Activated T-cell treated with anti-CD3 and anti-CD28 coated beads, Interleukin-2, amount 50 U/mL, for 72 hours (primary cell): Measurements from ENCODE around the gene ALG5. TPM values are rescaled to one million over a fixed set of nuclear protein-coding genes. Genes with fewer than 3 reads are reported as not detected.

ENCODE experiments used
- ATAC-seq, 2 donors: fragments of 150-1000 bp; cut with Tn5 transposase; replicated peaks in 1 of 2; 2 replicates each; pipeline ENCODE4 v1.10.0; 2021; ENCODE audit warnings: moderate library complexity in 2 of 2, mild to moderate bottlenecking in 1 of 2
- DNase-seq, 2 donors: peaks; one replicate each; pipeline ENCODE4 v3.0.0; 2021 to 2022; ENCODE audit warnings: mixed read lengths in 1 of 2
- H3K27ac Mint-ChIP-seq: one replicate; pipeline ENCODE4 v1.8.0; 2022; ENCODE audit warnings: mild to moderate bottlenecking, moderate library complexity, mixed read lengths
- H3K27me3 Mint-ChIP-seq: one replicate; pipeline ENCODE4 v1.8.0; 2022; ENCODE audit warnings: low read depth, mixed read lengths
- H3K36me3 Mint-ChIP-seq, 2 donors: one replicate each; pipeline ENCODE4 v1.8.0; 2022; ENCODE audit warnings: mixed read lengths in 2 of 2, mild to moderate bottlenecking in 1 of 2; ENCODE audit not compliant: insufficient read depth in 2 of 2
- H3K4me1 Mint-ChIP-seq: one replicate; pipeline ENCODE4 v1.8.0; 2022; ENCODE audit warnings: low read depth, mixed read lengths
- H3K4me3 Mint-ChIP-seq, 2 donors: one replicate each; pipeline ENCODE4 v1.8.0; 2022; ENCODE audit warnings: mild to moderate bottlenecking in 2 of 2, mixed read lengths in 2 of 2, moderate library complexity in 2 of 2
- H3K9me3 Mint-ChIP-seq, 2 donors: one replicate each; pipeline ENCODE4 v1.8.0; 2022; ENCODE audit warnings: mixed read lengths in 2 of 2
- total RNA-seq, 2 donors: library from RNA; stranded (reverse); gene quantifications; one replicate each; pipeline ENCODE4 v1.2.3, GENCODE V29; 2022

Gene ALG5
- total RNA-seq, 2 donors from 2014 or later = 31.7 to 38.3 TPM

GRCh38 chr13:36903925-36904595 is 95.1 kb downstream of the ALG5 start:
- no peak overlapping the region for H3K27ac Mint-ChIP-seq
- H3K9me3 Mint-ChIP-seq = no peaks in the 10 kb centered on the region
- H3K4me1 Mint-ChIP-seq = no peaks in the 10 kb centered on the region
- no peak for DNase-seq
- peaks cover 17% of the 10 kb centered on the region for H3K27me3 Mint-ChIP-seq
- no peaks in the 10 kb centered on the region for H3K36me3 Mint-ChIP-seq
- no peak for ATAC-seq
- no peak overlapping the region for H3K4me3 Mint-ChIP-seq

Other genes starting within 250 kb of the ALG5 start
- gene RFXAP, start 180.1 kb downstream of the ALG5 start, total RNA-seq = 10 to 100 TPM; 13.9 to 20.2 TPM
- not detected for gene SMAD9, start 79.1 kb downstream of the ALG5 start, total RNA-seq
- 100 to 1,000 TPM; 220 to 268 TPM for gene EXOSC8, start 1.4 kb upstream of the ALG5 start, total RNA-seq
- 10 to 100 TPM; 76.6 to 89.6 TPM for gene SUPT20H, start 60.3 kb upstream of the ALG5 start, total RNA-seq
- not detected for gene CSNK1A1L, start 106.3 kb upstream of the ALG5 start, total RNA-seq